SU-DHL-6 (cell line): Measurements from ENCODE around the gene RBFOX1.

Source experiments
- H2AFZ ChIP-seq: fragments of 200-600 bp; sonication (generic); 2 replicates; pipeline ENCODE4 v1.6.1; 2014; ENCODE audit warnings: low read depth, mild to moderate bottlenecking, moderate library complexity, mixed read lengths, antibody characterized with exemption, low read length; ENCODE audit not compliant: severe bottlenecking
- H3F3A ChIP-seq: fragments of 200-600 bp; shearing (Covaris generic); 2 replicates; pipeline ENCODE4 v1.6.0; 2016; ENCODE audit warnings: antibody characterized with exemption, mild to moderate bottlenecking; ENCODE audit not compliant: insufficient read depth
- H3K27ac ChIP-seq: fragments of 200-600 bp; sonication (generic); 2 replicates; pipeline ENCODE4 v1.5.1; 2016; ENCODE audit warnings: low read depth, mild to moderate bottlenecking, low read length, moderate library complexity, mixed read lengths
- H3K27me3 ChIP-seq: fragments of 200-600 bp; sonication (generic), shearing (Covaris generic); 2 replicates; pipeline ENCODE4 v1.6.0; 2014; ENCODE audit warnings: mild to moderate bottlenecking, low read length
- H3K36me3 ChIP-seq: fragments of 200-600 bp; sonication (generic); 2 replicates; pipeline ENCODE4 v1.6.1; 2014; ENCODE audit warnings: mild to moderate bottlenecking, low read length, mixed read lengths
- H3K4me2 ChIP-seq: fragments of 300-600, 200-600 bp; shearing (Covaris generic), sonication (generic); 2 replicates; pipeline ENCODE4 v1.6.0; 2014; ENCODE audit warnings: low read length, low read depth, mild to moderate bottlenecking; ENCODE audit not compliant: poor library complexity, severe bottlenecking
- H3K4me3 ChIP-seq: fragments of 200-600 bp; sonication (generic); 2 replicates; pipeline ENCODE4 v1.5.1; 2014; ENCODE audit warnings: antibody characterized with exemption, low read length, mild to moderate bottlenecking, mixed read lengths; ENCODE audit not compliant: insufficient read depth, poor library complexity, severe bottlenecking
- H3K79me2 ChIP-seq: fragments of 200-600 bp; sonication (generic); 2 replicates; pipeline ENCODE4 v1.6.1; 2014; ENCODE audit warnings: mild to moderate bottlenecking, low read length, moderate library complexity; ENCODE audit not compliant: insufficient read depth
- H3K9ac ChIP-seq: fragments of 200-600 bp; sonication (generic); 2 replicates; pipeline ENCODE4 v1.7.0; 2014; ENCODE audit warnings: mild to moderate bottlenecking, low read length
- H3K9me2 ChIP-seq: fragments of 200-600 bp; sonication (generic); replicated peaks from 2 replicates; pipeline ENCODE4 v1.6.1; 2014; ENCODE audit warnings: low read length; ENCODE audit not compliant: insufficient read depth
- H3K9me3 ChIP-seq: fragments of 200-600 bp; sonication (generic); 2 replicates; pipeline ENCODE4 v1.6.1; 2014; ENCODE audit warnings: low read length, mixed read lengths; ENCODE audit not compliant: insufficient read depth
- H4K20me1 ChIP-seq: fragments of 200-600 bp; sonication (generic); 2 replicates; pipeline ENCODE4 v1.6.1; 2014; ENCODE audit warnings: low read depth, mild to moderate bottlenecking, antibody characterized with exemption, low read length, moderate library complexity, mixed read lengths
- EZH2phosphoT487 ChIP-seq: fragments of 200-600 bp; sonication (generic), shearing (Covaris generic); conservative IDR thresholded peaks from 2 replicates; pipeline ENCODE4 v1.6.1; 2018; ENCODE audit warnings: mild to moderate bottlenecking, antibody characterized with exemption, low read length, moderate library complexity, mixed read lengths
- TF ChIP-seq, protein P1 (sequence below): fragments of 200-600 bp; sonication (generic); IDR thresholded peaks from one replicate; pipeline ENCODE4 v1.5.1; 2017; ENCODE audit warnings: antibody characterized with exemption, mild to moderate bottlenecking, low read length, moderate library complexity; ENCODE audit not compliant: insufficient read depth, poor library complexity, severe bottlenecking

Gene RBFOX1

DNA sequence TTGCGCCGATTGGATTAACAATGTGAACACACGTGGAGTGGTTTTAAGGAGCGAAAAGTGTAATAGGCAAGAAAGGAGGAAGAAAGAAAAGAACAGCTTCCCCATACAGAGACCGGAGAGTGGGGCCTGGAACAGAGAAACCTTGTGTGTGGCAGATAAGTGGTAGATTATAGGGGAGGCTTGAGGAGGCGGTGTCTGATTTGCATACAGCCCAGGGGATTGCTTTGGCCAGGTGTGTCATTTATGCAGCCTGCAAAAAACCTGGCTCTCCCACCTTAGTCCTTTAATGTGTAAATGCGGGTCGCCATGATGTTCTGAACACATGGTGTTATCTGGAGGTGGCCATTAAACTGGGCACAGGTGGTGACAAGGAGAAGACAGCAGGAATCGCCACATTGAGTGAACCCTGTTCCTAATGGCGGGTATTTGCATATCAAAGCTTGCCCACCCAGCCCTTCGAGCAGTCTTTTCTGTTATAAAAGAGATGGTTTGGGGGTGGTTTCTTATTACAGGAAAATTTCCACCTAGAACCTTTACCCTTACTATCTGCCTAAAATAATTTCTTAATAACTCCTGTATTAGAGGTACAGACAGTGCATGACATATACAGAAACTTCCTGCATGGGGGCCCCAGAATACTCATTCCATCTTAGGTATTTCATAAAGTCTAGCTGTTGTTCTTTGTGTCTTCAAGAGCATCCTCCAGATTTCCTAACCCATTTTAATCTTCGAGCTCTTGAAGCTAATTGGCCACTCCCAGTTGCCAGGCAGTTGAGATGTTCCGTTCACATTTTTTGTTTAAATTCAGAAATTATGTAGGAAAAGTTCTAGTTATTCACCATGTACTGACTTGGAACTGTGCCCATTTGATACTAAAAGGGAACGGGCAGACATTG is 292.5 kb downstream of the RBFOX1 start:
- TF ChIP-seq, protein P1, sequence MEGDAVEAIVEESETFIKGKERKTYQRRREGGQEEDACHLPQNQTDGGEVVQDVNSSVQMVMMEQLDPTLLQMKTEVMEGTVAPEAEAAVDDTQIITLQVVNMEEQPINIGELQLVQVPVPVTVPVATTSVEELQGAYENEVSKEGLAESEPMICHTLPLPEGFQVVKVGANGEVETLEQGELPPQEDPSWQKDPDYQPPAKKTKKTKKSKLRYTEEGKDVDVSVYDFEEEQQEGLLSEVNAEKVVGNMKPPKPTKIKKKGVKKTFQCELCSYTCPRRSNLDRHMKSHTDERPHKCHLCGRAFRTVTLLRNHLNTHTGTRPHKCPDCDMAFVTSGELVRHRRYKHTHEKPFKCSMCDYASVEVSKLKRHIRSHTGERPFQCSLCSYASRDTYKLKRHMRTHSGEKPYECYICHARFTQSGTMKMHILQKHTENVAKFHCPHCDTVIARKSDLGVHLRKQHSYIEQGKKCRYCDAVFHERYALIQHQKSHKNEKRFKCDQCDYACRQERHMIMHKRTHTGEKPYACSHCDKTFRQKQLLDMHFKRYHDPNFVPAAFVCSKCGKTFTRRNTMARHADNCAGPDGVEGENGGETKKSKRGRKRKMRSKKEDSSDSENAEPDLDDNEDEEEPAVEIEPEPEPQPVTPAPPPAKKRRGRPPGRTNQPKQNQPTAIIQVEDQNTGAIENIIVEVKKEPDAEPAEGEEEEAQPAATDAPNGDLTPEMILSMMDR, result no peak
- TF ChIP-seq EZH2phosphoT487, result no peak
- Histone ChIP-seq H3K9me2 (no peaks in the 10 kb centered on the region), H3K79me2 (no peaks in the 10 kb centered on the region), H3K4me2 (no peak overlapping the region), H2AFZ (no peak overlapping the region), H4K20me1 (no peaks in the 10 kb centered on the region), H3K27ac (no peak overlapping the region), H3F3A (no peaks in the 10 kb centered on the region), H3K9ac (no peak overlapping the region), H3K36me3 (no peaks in the 10 kb centered on the region), H3K9me3 (no peaks in the 10 kb centered on the region), H3K4me3 (no peak overlapping the region), H3K27me3 (no peaks in the 10 kb centered on the region)

GRCh38 chr16:7628981-7629380 is 296.3 kb downstream of the RBFOX1 start:
- no peak for TF ChIP-seq EZH2phosphoT487
- TF ChIP-seq, protein P1, result no peak

GRCh38 chr16:7629571-7629970 is 296.9 kb downstream of the RBFOX1 start:
- H2AFZ ChIP-seq, result no peak overlapping the region
- H3K4me2 ChIP-seq, result no peak overlapping the region

More at GRCh38 chr16:7628981-7629380, 296.3 kb downstream of the RBFOX1 start:
- Histone ChIP-seq H3K9me3 (no peaks in the 10 kb centered on the region), H3K9me2 (no peaks in the 10 kb centered on the region), H3K79me2 (no peaks in the 10 kb centered on the region), H3K27me3 (no peaks in the 10 kb centered on the region), H3K36me3 (no peaks in the 10 kb centered on the region), H3F3A (no peaks in the 10 kb centered on the region), H4K20me1 (no peaks in the 10 kb centered on the region), H3K4me3 (no peak overlapping the region), H3K4me2 (no peak overlapping the region), H3K27ac (no peak overlapping the region), H2AFZ (no peak overlapping the region), H3K9ac (no peak overlapping the region)

More at GRCh38 chr16:7629571-7629970, 296.9 kb downstream of the RBFOX1 start:
- H3K27me3 ChIP-seq, result no peaks in the 10 kb centered on the region
- no peak overlapping the region for H3K9ac ChIP-seq
- TF ChIP-seq, protein P1, result no peak
- no peak for TF ChIP-seq EZH2phosphoT487
- H3K9me3 ChIP-seq, result no peaks in the 10 kb centered on the region
- no peak overlapping the region for H3K4me3 ChIP-seq
- no peak overlapping the region for H3K27ac ChIP-seq
- H3F3A ChIP-seq, result no peaks in the 10 kb centered on the region
- H3K79me2 ChIP-seq, result no peaks in the 10 kb centered on the region
- no peaks in the 10 kb centered on the region for H3K36me3 ChIP-seq
- H4K20me1 ChIP-seq, result no peaks in the 10 kb centered on the region
- no peaks in the 10 kb centered on the region for H3K9me2 ChIP-seq
